Lower leg skin (tissue), 3 donors: ENCODE data around the gene INSYN2A.

Experiments used
- CTCF ChIP-seq, 3 donors: fragments of 450-650 bp; IDR thresholded peaks; one replicate each; pipeline ENCODE4 v1.5.1; 2016; ENCODE audit warnings: antibody characterized with exemption in 3 of 3, mild to moderate bottlenecking in 3 of 3, moderate library complexity in 2 of 3
- POLR2A ChIP-seq, 2 donors: fragments of 450-650 bp; IDR thresholded peaks; one replicate each; pipeline ENCODE4 v1.6.1; 2016 to 2017; ENCODE audit warnings: antibody characterized with exemption in 2 of 2, mild to moderate bottlenecking in 1 of 2, moderate library complexity in 1 of 2

- TF ChIP-seq POLR2A (IDR thresholded peaks at IDR 0.05) (no peak), CTCF (IDR thresholded peaks at IDR 0.05) (no peak)
Measured at GRCh38 chr10:127242914-127243313, 46.5 kb upstream of the INSYN2A start.
